NCI-H510A treated with DMSO at 0.1 percent for 48 hours (cell line): Measurements from ENCODE around the gene FGFRL1.

Experiments
- DNase-seq: peaks from one replicate; lab custom pipeline; 2025; lab: John Stamatoyannopoulos, UW

FGFRL1 gene, protein sequence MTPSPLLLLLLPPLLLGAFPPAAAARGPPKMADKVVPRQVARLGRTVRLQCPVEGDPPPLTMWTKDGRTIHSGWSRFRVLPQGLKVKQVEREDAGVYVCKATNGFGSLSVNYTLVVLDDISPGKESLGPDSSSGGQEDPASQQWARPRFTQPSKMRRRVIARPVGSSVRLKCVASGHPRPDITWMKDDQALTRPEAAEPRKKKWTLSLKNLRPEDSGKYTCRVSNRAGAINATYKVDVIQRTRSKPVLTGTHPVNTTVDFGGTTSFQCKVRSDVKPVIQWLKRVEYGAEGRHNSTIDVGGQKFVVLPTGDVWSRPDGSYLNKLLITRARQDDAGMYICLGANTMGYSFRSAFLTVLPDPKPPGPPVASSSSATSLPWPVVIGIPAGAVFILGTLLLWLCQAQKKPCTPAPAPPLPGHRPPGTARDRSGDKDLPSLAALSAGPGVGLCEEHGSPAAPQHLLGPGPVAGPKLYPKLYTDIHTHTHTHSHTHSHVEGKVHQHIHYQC

DNA sequence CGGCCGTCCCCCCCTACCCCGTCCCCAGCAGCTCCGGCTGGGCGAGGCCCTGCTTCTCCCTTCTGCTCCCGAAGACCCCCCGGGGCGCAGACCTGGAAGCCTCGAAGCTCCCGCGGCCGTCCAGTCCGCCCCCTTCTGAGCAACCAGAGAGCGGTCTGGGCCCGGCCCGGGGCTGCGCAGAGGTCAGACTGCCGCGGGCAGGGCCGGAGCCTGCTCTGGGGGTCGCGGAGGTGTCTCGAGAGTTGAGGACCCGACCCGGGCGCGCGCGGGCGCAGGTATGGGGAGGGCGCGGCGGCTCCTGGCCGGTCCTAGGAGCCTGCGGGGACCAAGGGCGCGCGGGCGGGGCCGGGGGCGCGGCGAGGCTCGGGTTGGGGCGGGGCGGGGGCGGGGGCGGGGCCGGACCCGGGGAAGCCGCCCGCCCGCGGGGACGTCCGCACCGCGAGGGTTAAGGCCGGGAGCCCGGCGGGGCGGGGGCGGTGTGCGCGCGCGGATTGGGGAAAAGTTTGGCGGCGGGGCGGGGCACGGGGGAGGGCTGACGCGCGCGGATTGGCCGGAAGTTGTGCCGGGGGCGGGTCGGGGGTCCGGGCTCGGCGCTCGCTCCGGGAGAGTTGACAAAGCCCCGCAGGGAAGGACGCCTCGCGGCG lies at the start of gene FGFRL1:
Gene FGFRL1, plus strand, starts transcription at position 605 of the 644 bp plus-strand sequence. CDS start 860 bp downstream, outside the sequence.
- peak; percentile 60 for DNase-seq

DNA sequence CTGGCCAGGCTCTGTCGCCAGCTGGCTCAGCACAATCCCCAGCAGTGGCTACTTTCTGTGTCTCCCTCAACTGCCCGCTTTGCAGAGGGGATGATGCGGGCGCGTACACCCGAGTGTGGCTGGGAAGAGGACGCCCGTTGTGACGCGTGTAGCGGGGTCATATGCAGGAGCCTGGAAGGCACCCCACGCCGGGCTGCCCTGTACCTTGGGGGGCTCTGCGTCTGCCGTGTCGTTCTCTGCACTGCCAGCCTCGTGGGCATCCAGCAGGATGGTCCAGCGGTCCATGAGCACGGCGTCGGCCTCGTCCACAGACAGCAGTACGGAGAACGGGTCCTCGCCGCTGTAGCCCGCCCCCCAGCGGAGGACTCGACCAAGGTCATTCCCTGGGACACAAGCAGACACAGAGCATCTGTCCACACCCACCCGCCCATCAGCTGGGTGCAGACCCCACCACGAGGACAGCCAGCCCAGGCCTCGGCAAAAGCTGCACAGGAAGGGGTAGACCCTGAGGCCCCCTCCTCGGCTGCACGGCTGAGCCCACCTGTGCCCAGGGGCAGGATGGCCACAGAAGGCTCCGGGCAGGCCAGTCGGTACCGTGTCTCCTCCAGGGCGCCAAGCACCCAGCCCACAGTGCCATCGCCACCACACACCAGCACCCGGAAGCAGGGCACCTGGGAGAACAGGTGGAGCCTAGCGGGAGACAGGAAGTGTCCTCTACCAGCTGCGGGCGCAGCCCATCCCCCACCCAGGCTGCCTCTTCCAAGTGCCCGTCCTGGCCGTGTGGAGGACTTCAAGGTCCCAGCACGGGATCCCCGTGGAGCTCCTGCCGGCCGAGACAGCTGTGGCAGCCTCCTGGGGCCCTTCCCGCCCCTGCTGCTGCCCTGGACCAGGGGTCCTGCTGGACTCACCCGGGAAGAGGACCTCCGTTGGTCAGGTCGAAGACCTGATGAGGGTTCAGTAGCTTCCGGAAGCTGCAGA lies 48.9 kb upstream of the FGFRL1 start:
- peak; percentile 40 for DNase-seq

DNA sequence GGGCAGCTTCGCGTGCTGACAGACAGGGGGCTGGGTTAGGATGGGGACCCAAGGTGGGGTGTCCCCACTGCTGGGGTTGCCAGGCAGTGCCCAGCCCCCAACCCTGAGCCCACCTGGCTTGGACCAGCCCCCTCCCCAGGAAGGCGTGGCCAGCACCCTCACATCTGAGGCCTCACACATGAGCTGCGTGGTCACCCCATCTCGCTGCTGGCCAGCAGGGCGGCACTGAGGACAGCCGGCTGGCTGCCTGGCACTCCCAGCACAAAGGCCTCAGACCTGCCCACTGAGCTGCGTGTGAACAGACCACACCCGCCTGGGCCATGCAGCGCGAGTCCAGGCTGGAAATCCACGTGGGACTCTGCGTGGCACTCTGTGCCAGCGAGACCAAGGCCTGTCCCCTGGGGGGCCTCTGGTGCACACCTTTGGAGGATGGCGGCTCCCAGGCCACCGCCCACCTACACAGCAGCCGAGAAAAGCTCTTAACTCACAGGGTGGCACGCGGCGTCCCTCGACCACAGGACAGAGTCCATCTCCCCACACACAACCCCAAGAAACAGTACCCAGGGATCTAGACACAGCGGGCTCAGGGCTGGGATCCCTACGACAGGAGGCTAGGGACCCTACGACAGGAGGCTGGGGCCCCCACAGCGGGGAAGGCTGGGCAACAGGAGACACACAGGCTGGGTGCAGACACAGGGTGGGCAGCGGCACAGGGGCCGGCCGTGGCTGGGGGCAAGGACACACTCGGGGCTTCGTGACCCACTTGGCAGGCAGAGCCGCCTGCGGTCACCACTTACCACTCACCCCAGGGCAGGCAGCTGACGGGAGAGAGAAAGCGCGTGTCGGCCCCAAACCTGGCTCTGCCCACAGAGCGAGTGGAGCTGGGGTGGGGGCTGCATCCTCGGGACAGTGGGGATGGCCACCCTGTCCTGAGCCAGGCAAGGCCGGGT lies 47.9 kb upstream of the FGFRL1 start:
- DNase-seq = no peak

DNA sequence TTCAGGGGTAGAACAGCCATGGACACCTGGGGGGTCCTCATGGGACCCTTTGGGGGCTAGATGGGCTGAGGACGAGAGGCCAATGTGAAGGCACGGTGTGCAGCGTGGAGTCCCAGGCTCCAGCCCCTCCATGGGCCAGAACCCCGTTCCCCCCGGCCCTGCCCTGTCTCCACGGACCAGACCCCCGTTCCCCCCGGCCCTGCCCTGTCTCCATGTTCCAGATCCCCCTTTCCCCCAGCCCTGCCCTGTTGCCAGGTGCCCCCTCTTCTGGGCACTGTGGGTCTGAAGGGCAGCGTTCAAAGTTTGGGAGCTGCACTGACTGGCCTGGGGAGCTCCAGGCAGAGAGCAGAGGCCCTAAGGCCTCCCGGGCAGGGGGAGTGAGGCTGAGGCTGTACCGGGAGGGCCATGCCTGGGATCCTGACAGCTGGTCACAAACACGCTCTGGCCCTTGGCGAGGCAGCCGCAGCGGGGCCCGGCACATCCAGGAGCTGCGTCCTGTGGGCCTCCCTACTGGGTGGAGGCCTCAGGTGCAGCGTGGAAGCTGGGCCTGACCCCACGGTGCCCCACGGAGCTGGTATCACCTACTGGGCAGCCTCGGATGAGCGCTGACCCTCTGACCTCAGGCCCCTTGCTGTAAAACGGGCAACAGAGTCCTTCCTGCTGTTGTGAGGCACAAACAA lies 46.9 kb upstream of the FGFRL1 start:
- no peak for DNase-seq

DNA sequence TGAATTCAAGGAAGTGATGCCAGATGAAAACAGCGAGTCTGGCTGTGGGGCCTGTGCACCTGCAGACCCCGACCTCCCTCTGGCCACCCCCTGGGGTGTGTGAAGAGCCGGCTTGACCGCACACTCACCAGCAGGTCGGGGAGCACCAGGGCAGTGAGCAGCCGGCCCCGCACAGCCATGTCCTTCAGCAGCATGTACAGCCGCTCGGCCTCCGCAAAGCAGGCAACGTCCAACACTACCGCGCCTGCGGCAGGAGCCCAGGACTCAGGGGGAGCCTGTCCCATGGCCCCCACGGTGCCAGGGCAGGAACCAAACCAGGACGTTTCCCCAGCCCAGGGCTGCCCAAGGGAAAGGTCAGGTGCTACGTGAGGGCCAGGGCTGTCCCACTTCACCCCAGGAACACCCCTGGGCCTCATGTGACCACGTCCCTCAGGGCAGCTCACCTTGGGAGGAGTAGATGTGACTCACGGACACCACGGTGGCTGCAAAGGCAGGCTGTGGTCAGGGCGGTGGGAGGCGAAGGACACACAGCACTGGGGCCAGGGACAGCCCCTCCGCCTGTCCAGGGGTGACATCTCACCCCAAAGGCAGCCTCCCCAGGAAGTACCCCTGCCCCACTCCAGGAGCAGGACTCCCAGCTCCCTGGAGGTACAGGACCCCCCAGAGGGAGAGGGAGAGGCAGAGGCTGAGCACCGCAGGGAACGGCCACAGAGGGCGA lies 46.2 kb upstream of the FGFRL1 start:
- no peak for DNase-seq

DNA sequence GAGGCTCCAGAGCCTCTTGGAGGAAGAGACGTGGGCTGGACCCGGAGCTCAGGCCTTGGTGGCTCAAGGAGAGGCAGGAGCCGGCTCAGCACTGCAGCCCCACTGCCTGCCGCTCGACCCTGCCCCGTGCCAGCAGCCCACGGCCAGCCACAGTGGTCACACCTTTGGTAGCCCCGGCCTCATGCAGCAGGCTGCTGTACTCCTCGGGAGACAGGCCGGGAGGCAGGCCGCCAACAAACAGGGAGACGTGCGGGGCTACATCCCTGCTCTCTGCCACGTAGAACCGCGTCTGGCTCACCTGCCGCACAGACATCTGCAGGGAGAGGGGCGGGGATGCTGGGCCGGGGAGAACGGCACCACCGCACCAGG lies 45.7 kb upstream of the FGFRL1 start:
- no peak for DNase-seq

DNA sequence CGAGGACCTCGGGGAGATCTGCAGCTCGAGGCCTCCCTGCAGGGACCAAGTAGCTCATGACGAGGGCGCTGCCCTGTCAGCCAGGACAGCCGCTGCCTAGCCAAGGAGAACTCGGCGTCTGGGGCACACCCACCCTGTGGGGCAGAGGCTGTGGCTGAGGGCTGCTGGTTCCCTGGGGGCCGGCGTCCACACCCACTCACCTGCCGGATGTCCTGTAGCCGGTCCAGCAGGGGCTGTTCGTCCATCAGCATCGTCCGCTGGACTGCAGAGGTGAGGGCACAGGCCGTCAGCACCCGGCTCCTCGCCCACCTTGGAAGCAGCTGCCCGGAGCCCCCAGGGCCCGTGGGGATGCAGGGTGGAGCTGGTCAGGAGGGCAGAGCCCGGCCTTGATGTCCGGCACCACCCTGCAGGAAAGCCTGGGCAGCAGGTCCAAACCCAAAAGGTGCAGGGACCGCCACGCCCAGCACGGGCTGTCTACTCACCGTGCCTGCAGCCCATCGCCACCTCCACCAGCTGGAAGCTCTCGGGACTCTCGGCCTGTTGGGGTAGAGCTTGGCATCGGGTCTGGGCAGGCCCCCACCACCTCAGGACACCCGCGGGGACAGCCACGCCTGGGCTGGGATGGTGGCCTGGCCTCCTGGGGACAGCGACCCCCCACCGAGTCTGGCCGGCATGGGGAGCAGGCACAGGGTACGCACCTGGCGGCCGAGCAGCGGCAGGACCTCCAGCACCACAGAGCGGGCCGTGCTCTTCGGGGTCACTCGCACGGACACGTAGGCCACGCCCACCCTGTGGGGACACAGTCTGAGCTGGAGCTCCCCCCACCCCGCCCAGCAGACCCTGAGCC lies 44.9 kb upstream of the FGFRL1 start:
- DNase-seq = no peak

DNA sequence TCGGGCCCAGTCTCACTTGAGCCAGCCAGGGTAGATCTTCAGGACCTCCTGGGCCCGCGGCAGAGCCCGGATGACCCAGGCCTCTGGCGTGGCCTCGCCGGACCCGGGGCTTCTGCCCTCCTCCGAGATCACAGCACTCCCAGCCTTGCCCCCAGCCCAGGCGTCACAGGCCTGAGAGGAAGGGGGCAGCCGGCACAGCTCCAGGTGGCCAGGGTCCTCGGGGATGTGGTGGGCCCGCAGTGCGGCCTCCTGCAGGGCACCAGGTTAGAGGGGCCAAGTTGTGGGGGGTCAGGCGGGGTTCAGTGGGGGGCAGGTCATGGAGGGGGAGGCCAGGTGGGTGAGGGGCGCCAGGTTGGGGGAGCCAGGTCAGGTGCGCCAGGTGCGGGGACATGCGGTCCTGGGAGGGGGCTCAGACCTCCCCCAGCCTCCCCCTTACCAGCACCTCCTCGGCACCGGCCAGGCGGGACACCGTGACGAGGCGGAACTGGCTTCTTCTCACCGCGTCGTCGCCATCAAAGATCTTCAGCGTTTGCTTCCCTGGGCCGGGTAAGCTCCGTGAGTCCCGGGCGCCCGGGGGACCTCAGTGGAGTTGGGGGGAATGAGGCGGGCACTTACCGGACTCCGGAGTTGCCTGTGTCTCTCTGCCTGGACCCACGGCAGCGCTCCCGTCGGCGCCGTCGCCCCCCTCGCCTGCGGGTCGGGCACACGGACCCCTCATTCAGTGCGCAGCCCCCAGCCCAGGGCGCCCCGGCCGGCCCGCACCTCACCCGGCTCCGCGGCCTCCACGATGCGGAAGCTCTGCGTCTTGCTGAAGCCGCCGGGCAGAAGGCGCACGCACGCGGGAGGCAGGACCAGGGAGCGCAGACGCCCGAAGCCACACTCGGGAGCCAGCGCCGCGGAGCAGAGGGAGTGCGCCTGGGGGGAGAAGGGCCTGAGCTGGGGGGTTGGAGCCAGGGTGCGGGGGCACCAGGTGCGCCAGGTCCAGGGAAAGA lies 44.0 kb upstream of the FGFRL1 start:
- DNase-seq = no peak

DNA sequence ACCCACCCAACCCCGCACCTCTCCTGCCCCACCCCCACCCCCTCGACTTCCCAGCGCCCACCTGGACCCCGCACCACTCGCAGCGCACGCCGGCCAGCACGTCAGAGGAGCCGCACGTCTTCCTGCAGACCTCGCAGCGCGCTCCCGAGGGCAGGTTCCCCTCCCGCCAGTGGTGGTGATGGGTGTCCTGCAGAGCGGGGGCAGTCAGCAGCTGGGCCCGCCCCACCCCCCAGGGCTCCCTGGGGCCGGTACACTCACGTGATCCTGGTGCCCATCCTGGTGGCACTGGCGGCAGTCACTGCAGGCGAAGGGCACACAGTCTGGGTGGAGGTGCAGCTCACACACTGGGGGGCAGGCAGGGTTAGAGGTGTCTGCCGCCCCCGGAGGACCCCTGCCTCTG lies 43.2 kb upstream of the FGFRL1 start:
- no peak for DNase-seq

DNA sequence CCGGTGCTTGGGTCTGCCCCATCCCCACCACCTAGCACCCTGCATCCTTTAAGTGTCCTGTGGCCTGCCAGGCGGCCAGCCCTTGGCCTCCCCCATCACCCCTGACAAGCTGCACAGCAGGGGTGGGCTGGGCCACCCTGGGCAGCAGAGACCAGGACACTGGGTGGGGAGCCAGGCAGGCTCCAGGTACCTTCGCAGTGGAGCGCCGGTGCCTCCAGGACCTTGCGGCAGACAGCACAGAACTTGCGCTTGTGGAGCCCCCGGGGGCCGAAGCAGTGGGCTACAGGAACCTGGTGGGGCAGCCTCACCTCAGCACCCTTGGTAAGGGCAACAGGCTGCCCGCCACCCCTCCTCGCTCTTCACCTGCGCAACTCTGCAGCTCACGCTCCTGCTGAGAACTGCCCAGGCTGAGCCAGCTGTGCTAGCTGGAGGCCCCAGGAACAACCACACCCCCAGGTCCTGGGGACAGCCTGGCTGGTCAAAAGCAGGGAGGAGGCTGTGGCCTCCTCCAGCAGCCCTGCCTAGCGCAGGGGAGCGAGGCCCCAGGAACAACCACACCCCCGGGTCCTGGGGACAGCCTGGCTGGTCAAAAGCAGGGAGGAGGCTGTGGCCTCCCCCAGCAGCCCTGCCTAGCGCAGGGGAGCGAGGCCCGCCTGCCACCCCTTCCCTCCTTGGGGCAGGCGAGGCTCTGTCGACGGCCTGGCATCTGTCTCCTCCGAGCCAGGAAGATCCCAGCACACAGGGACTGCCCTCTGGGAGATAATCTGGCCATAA lies 42.6 kb upstream of the FGFRL1 start:
- DNase-seq = no peak

DNA sequence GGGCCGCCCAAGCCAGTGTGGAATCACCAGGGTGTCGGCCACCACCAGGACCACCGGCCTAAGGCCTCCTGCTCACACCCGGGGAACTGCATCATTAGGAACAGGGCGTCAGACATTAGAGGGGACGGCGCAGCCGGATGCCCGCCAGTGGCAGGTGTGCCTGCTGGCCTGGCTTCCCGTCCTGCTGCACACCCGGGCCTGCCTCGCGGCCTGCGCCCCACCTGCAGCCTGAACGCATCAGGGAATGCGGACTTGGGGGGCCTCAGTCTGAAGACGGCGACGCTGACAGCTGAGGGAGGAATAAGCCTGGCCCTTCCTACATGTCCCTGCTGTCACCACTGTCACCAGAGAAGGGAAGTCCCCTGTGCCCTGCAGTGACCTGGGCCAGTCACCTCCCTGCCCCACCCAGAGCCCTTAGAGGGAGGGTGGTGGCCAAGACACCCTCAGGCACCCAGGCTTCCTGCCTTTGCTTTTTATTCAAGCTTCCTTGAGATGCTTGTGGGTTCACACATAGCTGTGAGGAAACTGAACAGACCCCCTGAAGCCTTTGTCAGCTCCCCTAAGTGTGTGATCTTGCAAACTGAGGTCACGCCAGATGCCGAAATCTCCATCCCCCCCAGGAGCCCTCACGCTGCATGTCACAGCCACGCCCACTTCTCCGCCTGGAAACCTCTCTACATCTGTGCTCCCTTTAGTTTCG lies 41.2 kb upstream of the FGFRL1 start:
- no peak for DNase-seq

DNA sequence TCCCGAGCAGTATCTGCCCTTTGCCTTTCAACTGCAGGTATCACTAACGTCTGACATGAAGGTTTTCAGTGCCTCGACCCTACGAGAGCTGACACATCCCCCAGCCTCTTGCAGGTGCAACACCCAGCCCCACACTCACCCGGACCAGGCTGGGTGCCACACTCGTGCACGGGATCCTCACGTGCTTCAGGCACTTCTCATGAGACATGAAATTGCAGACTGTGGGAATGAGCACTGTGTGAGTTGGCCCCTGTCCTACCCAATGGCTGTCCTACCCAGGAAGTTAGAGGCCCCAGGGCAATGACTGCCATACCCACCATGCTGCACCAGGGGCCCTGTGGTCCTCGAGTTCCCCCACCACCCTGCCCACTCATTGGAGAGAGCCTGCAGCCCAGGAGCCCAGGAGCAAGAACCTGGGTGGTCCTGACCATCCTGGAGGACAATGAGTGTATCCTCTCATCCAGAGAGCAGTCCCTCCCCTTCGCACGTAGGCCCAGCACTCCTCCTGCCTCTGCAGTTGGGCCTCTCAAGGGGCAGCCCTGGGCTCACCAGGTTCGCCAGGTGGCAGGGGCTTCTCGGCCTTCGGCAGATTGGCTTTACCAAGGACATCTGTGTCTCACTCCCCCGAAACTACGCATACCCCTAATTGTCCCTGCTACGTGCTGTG lies 40.4 kb upstream of the FGFRL1 start:
- no peak for DNase-seq

DNA sequence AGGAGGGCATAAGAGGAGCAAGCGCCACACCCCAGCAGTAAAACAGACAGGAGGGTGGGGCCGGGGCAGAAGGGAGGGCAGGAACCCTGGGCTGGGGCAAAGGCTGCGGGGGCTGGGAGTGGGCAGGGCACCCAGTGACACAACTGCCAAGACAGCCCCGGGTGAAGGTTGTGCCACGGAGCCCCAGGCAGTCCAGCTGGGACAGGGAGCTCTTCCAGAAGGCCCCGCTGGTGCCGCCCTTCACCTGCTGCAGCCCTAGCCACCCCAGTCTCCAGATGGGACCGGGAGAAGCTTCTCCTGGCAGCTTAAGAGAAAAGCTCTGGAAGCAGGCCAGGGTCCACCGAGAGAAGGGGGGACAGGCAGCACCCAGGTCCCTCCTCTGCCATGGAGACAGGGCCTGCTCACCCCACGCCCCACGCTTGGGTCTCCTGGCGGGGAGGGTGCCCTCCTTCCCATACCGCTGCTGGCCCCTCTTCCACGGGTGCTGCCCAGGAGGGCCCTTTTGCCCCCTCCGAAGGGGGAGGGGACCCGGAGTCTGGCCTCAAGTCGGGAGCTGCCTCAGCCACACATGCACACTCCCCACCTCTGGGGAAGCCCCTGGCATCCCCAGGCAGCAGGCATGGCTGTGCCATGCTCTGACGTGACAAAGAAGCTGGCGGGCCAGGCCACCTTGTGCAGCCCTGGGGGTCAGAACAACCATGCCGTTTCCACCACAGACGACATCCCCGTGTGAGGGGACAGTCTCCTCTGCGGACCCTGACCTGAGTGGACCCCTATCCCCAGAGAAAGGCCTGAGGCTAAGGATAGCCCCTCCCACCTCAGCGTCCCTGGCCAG lies 39.5 kb upstream of the FGFRL1 start:
- DNase-seq = no peak

DNA sequence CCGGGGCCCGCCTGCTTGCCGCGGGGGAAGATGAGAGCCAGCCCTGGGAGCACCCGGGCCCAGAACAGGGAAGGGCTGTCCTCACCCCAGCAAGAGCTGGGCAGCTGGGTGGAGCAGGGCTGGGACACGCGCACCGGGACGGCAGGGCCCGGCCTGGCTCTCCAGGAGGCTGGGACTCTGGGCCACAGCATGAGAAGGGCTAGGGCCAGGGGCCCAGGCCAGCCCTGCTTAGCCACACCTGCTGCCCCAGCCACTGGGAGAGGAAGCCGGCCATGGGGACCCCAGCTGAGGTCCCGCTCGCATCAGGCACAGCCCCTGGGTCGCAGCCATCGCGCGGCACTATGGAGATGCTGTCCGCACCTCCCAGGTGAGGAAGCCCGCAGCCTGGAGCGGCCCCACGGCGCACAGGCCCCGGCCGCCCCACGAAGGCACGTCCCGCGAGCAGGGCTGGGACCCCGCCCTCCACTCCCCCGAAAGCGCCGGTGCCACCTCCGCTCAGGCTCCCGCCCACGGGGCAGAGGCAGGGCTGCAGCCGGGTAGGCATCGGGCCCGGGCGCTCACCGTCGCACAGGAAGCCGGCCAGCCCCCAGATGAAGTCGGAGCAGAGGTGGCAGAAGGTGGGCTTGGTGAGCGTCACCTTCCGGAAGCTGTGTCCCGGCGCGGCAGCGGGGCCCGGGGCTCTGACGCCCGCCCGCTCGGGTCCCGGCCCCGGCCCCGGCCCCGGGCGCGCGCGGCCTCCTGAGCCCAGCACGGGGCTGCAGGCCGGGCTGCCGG lies 38.6 kb upstream of the FGFRL1 start:
- DNase-seq = no peak
